NCI-H146 treated with DMSO at 0.1 percent for 48 hours (cell line): ENCODE results near the gene ZIC1.

Experiments used
- DNase-seq: peaks from one replicate; lab custom pipeline; 2025; ENCODE audit not compliant: unreplicated experiment; lab: John Stamatoyannopoulos, UW

The ZIC1 gene

DNA sequence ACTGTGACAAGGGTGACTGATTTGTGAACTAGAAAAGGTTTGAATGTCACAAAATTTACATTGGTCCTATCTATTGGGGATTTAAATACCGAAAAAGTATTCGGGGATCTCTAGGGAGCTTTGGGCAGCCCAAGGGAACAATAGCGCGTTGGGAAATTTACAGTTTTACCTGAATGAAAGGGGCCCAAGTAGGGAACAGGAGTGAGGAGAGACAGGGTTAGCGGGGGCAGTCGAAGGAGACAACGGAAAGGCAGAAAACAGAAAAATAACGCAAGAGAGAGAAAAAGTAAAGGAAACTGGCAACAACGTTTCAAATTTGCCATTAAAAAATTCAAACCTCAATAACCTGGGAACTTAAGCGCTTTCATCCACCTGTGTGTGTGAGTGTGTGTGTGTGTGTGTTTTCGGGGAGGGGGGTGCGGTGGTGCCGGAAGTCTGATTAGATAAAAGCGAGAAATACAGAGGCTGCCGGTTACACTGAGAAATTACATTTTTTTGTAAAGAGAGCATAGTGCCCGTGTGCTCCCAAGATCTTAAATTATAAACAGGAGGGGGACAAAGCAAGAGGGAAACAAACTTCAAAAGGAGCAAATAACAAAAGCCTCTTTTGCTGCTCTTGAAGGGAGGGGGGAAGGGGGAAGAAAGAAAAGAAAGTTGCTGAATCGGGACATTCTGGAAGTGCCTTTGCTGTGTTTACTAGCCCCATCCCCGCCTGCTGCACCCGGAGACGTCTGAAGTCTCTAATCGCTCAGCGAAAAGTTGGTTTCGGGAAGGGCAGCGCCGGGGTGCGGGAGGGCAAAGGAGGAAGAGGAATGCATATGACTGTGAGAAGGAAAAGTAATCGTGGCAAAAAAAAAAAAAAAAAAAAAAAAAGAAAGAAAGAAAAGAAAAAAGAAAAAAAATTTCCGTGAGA lies 721 bp upstream of the ZIC1 start:
- no peak for DNase-seq

DNA sequence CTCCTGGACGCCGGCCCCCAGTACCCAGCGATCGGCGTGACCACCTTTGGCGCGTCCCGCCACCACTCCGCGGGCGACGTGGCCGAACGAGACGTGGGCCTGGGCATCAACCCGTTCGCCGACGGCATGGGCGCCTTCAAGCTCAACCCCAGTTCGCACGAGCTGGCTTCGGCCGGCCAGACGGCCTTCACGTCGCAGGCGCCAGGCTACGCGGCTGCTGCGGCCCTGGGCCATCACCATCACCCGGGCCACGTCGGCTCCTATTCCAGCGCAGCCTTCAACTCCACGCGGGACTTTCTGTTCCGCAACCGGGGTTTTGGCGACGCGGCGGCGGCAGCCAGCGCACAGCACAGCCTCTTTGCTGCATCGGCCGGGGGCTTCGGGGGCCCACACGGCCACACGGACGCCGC lies 956 bp downstream of the ZIC1 start:
- DNase-seq, result no peak

- no peak for DNase-seq
Observed at GRCh38 chr3:147410526-147411237, 1.5 kb downstream of the ZIC1 start.

DNA sequence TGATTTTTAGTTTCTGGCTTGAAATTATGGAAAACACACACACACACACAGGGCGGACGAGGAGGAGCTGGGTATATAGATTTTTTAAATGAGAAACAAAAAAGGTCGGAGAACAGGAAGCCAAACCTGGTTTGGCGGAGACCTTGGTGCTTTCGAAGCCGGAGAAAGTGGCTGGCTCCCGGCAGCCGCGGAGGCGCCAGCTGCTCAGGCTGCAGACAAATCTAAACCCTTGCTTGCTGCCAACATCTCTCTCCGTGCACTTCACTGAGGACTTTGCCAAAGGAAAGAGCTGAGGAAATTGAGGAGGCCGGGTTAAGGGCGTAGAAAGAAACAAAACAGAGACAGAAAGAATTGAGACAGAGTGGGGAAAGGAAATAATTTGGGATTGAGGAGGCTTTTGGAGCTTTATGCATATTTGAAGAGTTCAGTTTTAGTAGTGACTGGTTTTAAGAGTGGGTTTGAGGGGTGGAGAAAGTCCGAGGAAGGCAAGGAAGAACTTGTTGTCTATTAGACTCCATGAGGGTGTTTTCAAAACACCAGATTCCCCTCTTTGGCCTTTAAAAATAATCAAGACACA lies 2.2 kb downstream of the ZIC1 start:
- no peak for DNase-seq

GRCh38 chr3:147411815-147412241 lies 2.7 kb downstream of the ZIC1 start:
- DNase-seq, result no peak

DNA sequence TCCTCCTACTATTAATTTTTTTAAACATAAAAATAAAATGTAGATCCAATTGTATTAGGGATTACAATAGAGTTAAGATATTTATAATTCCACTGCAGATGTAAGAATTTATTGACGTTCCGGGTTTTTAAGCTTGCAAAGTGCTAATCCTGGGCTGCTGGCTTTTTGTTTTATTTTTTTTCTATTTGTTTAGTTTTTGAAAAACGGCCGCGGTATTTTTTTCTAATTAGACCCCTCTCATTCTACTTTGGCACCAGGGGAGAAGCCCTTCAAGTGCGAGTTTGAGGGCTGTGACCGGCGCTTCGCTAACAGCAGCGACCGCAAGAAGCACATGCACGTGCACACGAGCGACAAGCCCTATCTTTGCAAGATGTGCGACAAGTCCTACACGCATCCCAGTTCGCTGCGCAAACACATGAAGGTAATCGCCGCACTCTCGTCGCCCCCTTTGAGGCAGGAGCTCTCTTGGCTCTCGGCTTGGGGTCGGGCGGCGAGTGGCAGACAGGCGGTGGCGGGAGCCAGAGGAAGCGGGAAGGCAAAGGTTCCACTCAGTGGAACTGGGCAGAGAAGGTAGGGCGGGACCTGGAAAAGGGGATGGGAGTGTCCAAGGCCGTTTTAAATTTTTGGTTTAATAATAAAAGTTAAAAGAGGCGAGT lies 3.2 kb downstream of the ZIC1 start:
- no peak for DNase-seq

DNA sequence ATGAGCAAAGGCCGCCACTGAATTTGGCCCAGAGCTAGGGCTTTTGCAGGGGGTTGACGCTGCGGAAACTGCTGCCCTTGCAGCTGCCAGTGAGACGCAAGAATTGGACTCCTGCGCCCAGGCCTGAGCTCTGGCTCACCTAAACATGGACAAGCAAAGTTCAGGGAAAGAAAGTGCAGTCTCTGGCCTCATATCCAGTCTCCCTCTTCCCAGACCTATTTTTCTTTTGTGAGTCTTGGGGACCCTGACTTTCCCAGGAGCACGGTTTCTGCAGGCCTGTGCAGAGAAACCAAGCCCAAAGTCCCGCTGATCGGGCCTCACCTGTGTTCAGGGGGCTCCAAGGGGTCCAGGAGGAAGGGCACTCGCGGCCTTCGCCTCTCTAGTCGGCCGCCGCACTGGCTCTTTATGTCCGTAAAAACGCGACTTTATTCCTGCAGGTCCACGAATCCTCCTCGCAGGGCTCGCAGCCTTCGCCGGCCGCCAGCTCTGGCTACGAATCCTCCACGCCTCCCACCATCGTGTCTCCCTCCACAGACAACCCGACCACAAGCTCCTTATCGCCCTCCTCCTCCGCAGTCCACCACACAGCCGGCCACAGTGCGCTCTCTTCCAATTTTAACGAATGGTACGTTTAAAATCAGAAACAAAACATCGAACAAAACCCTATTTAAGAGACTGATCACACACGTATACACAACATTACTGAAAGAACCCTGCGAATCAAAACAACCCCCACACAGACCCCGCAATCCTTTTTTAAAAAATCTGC lies 3.9 kb downstream of the ZIC1 start:
- no peak for DNase-seq

- no peak for DNase-seq
Observed at GRCh38 chr3:147413686-147414389, 4.7 kb downstream of the ZIC1 start.

- DNase-seq, result no peak
Observed at GRCh38 chr3:147414390-147415138, 5.4 kb downstream of the ZIC1 start.

DNA sequence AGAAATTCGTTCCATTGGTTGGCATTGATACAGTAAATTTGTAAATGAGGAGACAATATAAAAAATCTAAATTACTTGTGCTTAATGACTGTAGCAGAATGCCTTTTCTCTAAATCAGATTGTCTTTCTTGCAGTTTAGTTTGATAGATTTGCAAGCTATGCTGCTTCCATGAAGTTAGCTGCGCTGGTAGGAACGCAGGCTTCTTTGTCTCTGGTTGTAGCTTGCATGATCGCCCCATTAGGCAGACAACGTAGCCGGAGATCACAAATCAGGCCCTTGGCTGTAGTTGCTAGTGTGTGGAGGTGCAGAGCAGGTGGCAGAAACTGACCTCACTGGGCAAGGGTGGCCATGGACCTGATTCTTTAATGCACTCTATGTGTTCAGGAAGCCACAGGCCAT lies 6.1 kb downstream of the ZIC1 start:
- DNase-seq, result no peak

DNA sequence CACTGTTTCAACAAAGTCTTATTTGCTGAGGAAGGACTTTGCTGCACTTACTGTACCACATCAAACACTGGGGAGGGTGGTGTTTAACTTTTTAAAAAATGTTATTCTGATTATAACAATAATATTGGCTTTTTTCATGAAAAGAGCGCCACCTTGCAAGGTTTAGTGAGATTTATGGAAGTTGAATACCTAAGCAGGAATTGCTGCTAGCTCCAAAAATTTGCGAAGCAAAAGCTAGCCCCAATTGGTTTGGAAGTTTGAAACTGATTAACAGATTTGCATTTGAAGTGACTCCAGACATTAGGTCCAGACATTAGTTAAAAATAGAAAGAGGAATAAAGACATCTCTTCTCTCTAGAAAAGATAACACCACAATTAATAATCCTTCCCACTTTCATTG lies 6.7 kb downstream of the ZIC1 start:
- DNase-seq, result no peak

DNA sequence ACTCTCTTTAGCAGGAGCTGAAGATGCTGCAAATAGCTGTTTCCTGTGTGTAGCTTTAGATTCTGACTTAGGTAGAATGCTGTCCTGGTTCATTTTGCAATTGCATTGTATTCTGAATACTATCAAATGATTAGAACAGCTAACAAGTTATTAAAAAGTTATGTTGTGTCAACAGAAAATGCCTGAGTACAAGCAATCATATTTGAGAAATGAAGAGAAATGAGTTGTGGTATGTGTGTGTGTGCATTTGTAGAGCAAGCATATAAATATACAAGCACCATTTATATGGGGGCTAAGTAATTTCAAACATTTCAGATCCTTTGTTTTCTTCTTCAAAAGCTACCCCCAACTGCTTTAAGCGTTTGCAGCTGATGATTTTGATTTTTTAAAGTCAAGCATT lies 7.8 kb downstream of the ZIC1 start:
- DNase-seq, result no peak

DNA sequence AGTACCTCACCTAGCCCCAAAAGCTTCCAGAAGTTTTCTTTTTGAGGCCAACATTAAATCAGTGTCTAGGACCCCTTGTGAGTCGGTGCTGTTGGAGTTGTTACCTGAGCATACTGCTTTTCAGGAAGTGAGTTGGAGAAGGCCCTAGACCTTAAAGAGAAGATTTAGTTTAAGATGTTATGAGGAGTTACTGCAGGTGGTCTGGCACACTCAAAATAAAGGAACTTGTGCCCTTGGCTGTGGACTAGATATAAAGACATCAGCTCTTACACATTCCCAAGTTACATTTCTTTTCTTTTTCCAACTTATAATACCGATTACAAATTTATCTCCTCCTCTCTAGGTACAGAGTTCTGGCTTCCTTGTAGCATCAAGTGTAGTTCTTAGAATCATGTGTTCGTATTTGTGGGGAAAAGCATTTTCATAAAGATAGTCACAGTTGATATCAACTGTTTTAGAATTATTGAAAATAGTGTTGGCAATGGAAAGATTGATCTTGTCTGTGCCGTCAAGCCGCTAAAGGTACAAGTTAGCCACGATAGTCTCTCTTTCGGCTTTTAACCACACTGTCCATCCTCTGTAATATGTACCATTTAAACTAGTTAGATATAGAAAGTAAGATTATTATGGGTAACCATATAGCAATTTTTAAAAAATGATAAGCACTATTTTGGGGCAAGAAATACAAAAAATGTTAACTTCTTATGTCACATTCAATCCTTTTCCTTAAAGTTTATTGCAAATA lies 8.6 kb downstream of the ZIC1 start:
- no peak for DNase-seq

DNA sequence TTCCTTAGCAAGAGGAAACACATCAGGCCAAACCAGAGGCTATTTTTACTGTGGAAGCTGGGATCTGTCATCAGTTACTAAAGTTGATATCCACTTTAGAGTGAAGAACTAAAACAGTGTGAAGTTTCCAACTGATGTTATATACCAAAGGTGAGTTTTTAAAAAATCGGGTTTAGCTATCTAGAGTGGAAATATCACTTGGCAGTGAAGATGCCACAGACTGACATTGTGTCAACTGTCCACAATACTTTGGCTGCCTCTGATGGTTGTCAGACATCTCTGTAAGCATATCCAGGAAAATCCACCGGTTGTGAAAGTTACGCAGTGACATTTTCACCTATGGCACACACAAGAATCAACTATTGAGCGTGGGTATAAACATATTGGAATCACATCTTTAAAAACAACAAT lies 9.2 kb downstream of the ZIC1 start:
- no peak for DNase-seq

DNA sequence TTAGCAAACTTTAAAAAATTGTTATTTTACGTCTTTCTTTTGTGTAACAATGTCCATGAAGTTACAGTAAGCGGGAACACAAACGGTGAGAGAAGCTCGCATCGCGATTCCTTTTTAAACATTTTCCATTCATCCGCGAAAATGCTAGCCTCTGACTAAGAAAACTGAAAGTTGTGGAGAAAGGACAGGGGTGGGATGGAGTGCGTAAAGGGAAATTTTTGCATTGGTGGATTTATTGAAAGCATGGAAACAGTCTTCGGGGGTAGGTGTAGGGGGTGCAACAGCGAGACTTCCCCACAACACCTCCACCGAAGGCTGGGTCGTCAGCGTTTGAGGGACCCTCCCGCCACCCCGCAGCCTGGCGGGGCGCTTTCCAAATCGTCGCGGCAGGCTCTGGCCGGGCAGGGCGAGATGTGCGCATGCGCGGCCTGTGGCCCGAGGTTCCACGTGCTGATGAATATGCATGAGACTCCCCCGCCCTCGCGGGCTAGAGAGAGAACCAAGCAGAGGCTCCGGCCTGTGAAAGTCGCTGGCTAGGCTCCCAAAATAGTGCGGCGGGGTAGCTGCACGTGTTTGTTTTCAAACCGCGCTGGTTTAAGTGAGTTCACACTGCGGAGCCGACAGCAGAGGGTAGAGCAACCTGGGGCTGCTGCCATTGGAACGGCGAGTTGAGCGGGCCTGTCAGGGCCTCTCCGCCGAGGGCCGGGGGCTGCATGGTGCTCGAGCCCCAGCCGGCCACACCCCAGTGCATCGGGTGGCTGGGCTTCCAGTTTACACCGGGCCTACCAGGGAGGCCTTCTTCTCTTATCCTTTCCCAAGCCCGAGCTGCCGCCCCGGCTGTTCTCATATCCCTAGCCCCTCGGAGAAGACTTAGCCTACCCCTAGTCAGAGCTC lies 9.9 kb downstream of the ZIC1 start:
- no peak for DNase-seq

DNA sequence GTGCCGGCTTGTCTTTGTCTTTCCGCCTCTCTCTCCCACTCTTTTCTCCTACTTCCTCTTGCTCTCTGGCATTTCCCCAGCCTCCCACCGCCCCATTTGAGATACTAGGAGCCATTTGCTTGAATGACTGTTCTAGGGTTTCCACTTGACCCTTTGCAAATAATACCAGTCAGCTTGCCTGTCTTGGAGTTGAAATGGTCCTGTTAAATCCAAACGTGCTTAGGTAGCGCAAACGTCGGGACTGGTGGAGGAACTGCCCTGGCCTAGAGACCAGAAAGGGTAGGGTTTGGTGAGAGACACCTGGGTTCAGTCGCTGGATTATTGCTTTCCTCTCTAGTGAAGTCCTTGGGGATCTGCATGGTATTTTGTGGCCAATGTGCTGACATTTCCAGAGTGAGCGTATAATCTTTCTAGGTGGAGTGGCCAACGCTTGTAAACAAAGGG lies 10.6 kb downstream of the ZIC1 start:
- no peak for DNase-seq

DNA sequence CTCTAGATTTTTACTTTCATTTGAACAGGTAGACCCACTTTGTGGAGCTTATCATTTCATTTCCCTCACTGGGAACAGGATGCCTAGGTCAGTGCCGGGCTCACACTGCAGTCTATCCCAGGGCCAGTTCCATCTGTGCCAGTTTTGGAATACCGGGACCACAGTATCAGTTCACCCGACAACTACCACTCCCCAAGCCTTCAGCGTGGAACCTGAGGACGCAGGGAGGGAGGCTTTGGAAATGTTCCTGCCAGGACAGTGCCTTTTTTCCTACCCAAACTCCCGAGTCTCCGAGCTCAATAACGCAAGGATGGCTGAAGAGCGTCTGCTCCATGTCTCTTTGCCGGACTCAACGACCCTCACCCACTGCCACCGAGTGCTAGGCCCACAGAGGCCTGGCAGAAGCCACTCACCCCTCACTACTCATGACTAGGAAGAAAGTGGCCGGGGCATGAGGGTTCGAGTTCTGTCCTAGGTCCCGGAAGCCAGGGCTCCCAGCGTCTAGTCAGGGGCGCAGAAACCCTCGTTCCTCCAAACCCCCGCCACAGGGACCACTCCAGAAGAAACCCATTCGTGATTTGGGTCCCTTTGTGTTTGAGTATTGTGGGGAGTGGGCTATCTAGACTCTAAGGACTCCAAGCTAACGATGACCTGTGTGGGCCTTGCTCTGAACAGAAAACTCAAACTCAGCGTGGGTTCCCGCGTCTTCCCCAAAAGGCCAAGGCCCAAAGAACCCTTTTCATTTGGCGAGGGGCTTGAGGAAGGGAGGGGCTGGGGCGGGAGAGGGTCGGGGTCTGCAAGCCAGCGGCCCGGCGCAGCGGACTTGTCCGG lies 11.4 kb downstream of the ZIC1 start:
- no peak for DNase-seq
